Ishikawa (cell line): Measurements from ENCODE around the gene SFXN2.

ENCODE experiments used
- CEBPB ChIP-seq: IDR thresholded peaks from 2 replicates; pipeline ENCODE4 v1.6.1; 2012
- CREB1 ChIP-seq: IDR thresholded peaks from 2 replicates; pipeline ENCODE4 v1.6.1; 2012; ENCODE audit warnings: low read depth
- EGR1 ChIP-seq: IDR thresholded peaks from 2 replicates; pipeline ENCODE4 v1.6.1; 2012
- EP300 ChIP-seq: IDR thresholded peaks from 2 replicates; pipeline ENCODE4 v1.6.1; 2012; ENCODE audit warnings: borderline replicate concordance
- FOXM1 ChIP-seq: IDR thresholded peaks from 2 replicates; pipeline ENCODE4 v1.6.1; 2012; ENCODE audit warnings: low read depth, borderline replicate concordance
- NFIC ChIP-seq: IDR thresholded peaks from 2 replicates; pipeline ENCODE4 v1.6.1; 2012
- RAD21 ChIP-seq: IDR thresholded peaks from 2 replicates; pipeline ENCODE4 v1.6.1; 2012; ENCODE audit warnings: low read depth
- REST ChIP-seq: IDR thresholded peaks from 2 replicates; pipeline ENCODE4 v1.6.1; 2012; ENCODE audit warnings: low read depth, mild to moderate bottlenecking
- TAF1 ChIP-seq: IDR thresholded peaks from 2 replicates; pipeline ENCODE4 v1.6.1; 2012; ENCODE audit warnings: low read depth, mild to moderate bottlenecking
- TCF12 ChIP-seq: IDR thresholded peaks from 2 replicates; pipeline ENCODE4 v1.6.1; 2012; ENCODE audit warnings: low read depth
- TEAD4 ChIP-seq: IDR thresholded peaks from 2 replicates; pipeline ENCODE4 v1.6.1; 2012
- YY1 ChIP-seq: IDR thresholded peaks from 2 replicates; pipeline ENCODE4 v1.6.1; 2012; ENCODE audit warnings: low read depth
- ZBTB7A ChIP-seq: IDR thresholded peaks from 2 replicates; pipeline ENCODE4 v1.6.1; 2012; ENCODE audit warnings: low read depth
- TF ChIP-seq, protein P1 (sequence below): IDR thresholded peaks from 2 replicates; pipeline ENCODE4 v1.6.1; 2012
- TF ChIP-seq, protein P2 (sequence below): IDR thresholded peaks from 2 replicates; pipeline ENCODE4 v1.6.1; 2012

SFXN2 gene

GRCh38 chr10:102770108-102770482, 55.7 kb downstream of the SFXN2 start:
- TF ChIP-seq REST = no peak
- no peak for TF ChIP-seq TAF1
- no peak for TF ChIP-seq FOXM1
- TF ChIP-seq CREB1 = no peak
- no peak for TF ChIP-seq CEBPB
- TF ChIP-seq ZBTB7A = no peak
- no peak for TF ChIP-seq RAD21
- TF ChIP-seq NFIC = no peak

GRCh38 chr10:102770792-102771191, 56.4 kb downstream of the SFXN2 start:
- TF ChIP-seq EP300 (no peak), REST (no peak), FOXM1 (no peak), TCF12 (no peak), CEBPB (no peak), CREB1 (no peak), TAF1 (no peak), RAD21 (no peak), ZBTB7A (no peak), NFIC (no peak), EGR1 (no peak), YY1 (no peak), TEAD4 (no peak)
- TF ChIP-seq, protein P1, sequence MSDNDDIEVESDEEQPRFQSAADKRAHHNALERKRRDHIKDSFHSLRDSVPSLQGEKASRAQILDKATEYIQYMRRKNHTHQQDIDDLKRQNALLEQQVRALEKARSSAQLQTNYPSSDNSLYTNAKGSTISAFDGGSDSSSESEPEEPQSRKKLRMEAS = no peak
- TF ChIP-seq, protein P2, sequence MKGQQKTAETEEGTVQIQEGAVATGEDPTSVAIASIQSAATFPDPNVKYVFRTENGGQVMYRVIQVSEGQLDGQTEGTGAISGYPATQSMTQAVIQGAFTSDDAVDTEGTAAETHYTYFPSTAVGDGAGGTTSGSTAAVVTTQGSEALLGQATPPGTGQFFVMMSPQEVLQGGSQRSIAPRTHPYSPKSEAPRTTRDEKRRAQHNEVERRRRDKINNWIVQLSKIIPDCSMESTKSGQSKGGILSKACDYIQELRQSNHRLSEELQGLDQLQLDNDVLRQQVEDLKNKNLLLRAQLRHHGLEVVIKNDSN = no peak

- no peak for TF ChIP-seq CEBPB
- no peak for TF ChIP-seq TAF1
- TF ChIP-seq EP300 = no peak
- TF ChIP-seq RAD21 = no peak
- TF ChIP-seq FOXM1 = no peak
- TF ChIP-seq EGR1 = no peak
These were observed 58.9 kb downstream of the SFXN2 start for GRCh38 chr10:102773320-102773719.

GRCh38 chr10:102773986-102774385, 59.5 kb downstream of the SFXN2 start:
- TF ChIP-seq TCF12 = no peak

DNA sequence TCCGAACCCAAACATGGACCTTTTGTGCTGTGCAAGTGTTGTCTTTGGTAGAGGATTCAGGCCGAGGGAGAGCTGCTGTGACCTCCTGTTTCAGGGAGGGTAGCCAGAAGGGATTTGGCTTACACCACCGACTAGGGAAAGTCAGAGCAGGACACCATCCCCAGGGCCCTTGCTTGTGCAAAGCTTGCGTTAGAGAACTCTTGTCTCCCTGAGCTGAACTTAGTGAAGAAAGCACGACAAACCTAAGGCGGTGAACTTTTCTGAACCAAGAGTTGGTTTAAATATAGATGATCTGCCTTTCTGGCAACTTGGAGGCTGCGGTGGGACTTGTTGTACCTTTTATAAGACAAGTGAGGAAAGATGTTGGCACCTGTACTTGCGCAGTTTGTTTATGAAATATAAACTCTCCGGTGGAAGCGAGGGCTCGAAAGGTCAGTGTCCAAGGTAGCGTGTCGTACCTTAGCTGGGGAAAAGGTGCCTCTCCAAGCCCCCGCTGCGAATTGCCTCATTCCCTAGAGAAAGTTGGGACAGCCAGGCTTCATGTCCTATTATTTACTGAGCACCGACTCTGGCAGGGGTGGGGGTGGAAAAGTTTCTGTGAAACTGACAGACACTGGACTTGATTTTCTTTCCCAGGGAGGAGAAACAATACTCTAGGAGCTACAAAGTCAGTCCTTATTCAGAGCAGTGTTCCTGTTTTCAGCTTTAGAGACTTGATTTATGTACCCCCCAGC, 60.9 kb downstream of the SFXN2 start:
- no peak for TF ChIP-seq FOXM1
- TF ChIP-seq TEAD4 = no peak
- no peak for TF ChIP-seq EP300
- TF ChIP-seq, protein P1 = no peak
- TF ChIP-seq TCF12 = no peak
- no peak for TF ChIP-seq TAF1
- no peak for TF ChIP-seq EGR1
- TF ChIP-seq RAD21 = no peak
- TF ChIP-seq, protein P2 = no peak
- no peak for TF ChIP-seq YY1
- no peak for TF ChIP-seq NFIC
- TF ChIP-seq CEBPB = no peak

GRCh38 chr10:102775935-102776669, 61.7 kb downstream of the SFXN2 start:
- TF ChIP-seq EGR1 (no peak), ZBTB7A (no peak)
